NT2/D1 (cell line): ENCODE results near the gene SNX5.

Source experiments
- SUZ12 ChIP-seq: IDR thresholded peaks from 2 replicates; pipeline ENCODE4 v1.6.1; 2011; ENCODE audit not compliant: insufficient read length, insufficient read depth; ENCODE audit errors: extremely low read depth
- YY1 ChIP-seq: IDR thresholded peaks from 2 replicates; pipeline ENCODE4 v1.6.1; 2011; ENCODE audit not compliant: insufficient read length, insufficient read depth
- ZNF274 ChIP-seq: IDR thresholded peaks from 2 replicates; pipeline ENCODE4 v1.6.1; 2011; ENCODE audit warnings: mild to moderate bottlenecking, low read depth, low read length

DNA sequence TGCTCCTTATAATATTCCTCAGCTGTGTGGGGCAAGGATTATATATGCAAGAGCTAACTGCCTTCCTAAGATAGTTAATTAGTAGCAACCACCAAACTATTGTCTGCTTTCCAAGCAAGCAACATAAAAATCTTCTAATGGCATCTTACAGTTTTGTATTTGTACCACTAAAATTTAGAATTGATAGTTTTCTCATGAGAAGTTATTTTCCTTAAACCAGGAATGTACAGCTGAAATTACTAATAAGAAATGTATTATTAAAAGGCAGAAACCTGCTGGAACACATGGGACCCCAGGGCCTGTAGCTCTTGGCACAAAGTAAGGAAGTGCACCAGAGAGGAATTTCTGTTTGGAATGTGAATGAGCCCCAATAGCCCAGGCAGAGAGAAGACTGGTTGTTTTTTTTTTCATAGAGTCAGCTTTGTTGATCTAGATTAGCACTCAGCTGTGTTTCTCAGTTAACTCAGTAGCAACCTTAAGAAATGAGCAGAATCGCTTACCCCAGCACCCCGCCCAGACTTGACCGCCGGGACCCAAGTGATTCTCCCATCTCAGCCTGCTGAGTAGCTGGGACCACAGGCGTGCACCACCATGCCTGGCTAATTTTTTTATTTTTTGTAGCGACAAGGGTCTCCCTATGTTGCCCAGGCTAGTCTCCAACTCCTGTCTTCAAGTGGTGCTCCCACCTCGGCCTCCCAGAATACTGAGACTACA, 2.9 kb upstream of the SNX5 start:
- no peak for TF ChIP-seq SUZ12
- no peak for TF ChIP-seq ZNF274
- TF ChIP-seq YY1, result no peak
